Stimulated activated CD8-positive, alpha-beta memory T cell treated with anti-CD3 and anti-CD28 coated beads, Interleukin-15, amount 100 ng/mL, for 1 hour (primary cell): ENCODE results near the gene IBTK.
"Not testable (repeated sequence)": the region's sequence is repeated elsewhere in the genome, so short reads cannot be mapped to it uniquely, and the experiment has no call there.

Experiments
- DNase-seq: peaks from one replicate; pipeline ENCODE4 v3.0.0-alpha.2; 2020; ENCODE audit warnings: low read depth

IBTK gene

DNA sequence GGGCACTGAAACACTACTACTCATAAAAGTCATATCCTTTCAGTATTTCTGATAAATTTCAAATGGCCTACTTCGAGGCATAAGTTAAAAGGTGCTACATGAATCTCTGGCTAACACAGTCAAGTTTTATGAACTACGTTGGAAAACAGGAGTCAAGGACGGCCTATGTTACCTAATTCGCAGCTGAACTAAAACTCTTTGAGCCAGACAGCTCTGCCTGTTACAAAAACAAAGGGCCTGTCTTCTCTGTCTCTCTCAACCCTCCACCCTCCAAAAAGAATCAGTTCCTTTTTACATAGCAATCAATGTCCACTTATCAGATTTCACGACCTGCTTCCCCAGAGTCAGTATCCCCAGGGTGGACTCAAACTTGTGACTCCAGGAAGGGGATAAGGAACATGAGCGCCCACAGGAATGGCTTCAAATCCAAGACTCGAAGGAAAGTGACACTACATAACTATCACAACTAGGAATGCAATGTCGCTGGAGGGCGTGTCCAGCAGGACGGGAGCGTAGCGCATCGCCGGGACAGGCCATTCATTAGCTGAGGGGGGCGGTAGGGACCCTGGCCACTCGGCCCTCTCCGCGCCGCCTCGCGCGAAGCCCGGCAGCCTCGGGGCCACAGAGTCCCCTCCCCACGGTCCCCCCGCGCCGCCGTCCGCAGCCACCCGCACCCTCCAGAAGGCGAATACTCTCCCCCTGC, 591 bp downstream of the IBTK start:
- DNase-seq, result peak; percentile 10

DNA sequence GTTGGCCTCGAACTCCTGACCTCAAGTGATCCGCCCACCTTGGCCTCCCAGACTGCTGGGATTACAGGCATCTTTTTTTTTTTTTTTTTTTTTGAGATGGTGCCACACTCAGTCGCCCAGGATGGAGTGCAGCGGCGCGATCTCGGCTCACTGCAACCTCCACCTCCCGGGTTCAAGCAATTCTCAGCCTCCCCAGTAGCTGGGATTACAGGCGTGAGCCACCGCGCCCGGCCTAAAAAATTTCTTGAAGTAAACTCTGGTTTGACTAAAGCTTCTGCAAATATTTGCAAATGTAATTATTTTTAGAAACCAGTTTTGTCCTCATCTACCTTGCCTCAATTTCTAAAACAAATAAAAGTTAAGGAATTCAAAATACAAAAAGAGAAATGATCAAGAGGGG, 1.2 kb downstream of the IBTK start:
- no peak for DNase-seq

DNA sequence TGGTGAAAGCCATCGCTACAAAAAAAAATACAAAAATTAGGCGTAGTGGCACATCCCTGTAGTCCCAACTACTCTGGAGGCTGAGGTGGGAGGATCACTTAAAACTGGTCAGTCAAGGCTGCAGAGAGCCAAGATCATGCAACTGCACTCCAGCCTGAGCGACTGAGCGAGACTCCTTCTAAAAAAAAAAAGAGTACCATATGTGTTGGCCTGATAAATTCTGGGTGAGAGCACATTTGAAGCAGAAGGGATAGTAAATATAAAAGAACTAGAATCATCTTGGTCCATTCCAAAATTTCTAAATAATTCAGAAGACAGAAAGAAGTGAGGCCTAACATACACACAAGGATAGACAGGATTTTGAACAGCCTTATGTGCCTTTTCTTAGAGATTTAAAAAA, 2.2 kb downstream of the IBTK start:
- DNase-seq, result no peak

DNA sequence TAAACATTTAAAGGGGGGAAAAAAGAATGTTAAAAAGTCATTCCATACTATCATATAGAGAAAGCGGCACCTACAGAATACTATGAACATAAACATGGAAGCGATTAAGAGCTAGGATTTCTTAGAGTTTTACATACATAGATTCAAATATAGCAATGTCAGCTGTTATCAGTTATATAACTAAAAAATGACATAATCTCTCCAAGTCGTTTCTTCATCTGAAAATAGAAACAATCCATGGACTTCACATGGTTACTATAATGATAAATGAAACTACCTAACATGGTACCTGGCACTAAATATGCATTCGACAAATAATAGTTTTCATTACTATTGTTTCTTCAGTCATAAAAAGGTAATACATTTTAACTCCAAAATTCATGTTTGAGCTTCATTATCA, 3.7 kb downstream of the IBTK start:
- no peak for DNase-seq

DNA sequence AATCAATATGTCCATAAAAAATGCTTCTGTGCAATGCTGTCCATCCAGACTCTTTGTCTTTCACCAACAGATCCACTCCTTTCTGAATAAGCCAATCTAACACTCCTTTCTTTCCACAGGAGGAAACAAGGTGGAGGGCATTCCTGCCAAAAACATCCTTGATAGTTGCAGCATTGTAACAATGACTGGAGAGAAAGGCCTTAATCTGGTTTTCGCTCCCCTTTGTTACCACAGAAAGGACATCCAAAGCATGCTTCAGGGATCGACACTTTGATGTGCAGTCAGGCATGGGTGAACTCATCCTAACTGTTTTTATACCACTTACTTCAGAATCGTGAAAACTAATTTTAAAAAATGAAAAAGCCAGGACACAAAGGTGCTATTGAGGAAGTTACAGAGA, 7.4 kb downstream of the IBTK start:
- DNase-seq, result no peak

DNA sequence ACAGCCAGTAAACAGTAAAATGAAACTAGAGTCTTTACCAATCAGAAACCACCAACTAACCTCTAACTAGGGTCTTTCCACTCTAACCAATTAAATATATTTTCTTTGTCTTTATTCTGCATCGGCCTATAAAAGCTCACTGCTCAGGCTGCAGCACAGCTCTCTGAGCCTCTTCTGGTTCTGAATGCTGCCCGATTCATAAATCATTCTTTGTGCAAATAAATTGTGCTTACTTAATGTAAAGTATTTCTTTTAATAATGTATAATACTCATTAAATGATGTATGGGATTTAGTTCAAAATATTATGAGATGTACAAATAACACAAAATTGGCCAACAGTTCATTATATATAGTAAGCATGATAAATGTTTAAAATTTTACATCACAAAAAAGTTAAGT, 7.9 kb downstream of the IBTK start:
- DNase-seq, result no peak

DNA sequence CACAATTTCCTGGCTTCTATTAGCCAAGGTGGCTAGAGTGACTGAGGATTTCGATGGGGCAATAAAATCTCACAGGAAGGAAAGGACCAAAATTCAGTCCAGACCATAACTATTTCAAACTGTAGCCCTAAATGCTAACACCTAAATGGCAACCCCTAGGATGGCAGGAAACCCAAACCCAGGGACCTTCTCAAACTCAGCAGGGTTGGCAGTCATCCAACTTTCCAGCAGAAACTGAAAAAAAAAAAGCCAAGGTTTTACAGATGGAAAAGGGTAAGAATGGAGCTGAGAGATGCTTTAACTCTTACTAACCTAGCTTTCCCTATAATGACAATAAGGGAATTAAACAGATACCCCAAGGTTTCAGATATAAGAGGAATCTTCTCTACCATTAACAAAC, 10.5 kb downstream of the IBTK start:
- no peak for DNase-seq

DNA sequence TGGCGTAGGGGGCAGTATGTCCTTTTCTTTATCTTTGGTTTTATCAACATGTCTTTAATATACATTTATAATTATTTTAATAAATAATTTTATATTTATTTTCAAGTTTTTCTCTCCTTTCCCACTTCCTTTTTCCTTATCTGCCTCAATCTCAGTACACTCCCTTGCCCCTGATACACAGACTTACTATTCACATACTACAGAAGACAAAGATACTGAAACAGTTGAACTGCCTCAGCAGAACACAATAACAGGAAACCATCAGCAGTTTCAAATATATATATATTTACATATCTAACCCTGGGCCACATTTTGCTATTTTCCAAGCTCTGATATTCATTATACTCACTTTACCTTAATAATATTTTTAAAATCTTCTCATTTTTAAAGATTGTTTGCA, 19.8 kb downstream of the IBTK start:
- DNase-seq, result no peak

DNA sequence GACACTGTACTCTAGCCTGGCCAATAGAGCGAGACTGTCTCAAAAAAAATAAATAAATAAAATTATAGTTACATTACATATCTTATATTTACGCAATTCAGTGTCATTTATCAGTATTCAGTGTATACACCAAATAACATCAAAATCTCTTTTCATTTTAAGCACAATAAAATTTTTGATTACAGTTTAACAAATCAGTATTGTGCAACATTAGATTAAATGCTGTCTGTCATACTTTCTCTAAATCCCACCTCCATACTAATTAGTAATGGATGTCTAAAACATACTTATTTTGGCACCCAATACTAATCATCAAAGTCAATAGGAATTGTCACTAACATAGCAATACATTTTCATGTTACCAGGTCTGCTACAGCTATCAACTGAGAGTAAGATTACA, 27.4 kb downstream of the IBTK start:
- DNase-seq, result no peak

DNA sequence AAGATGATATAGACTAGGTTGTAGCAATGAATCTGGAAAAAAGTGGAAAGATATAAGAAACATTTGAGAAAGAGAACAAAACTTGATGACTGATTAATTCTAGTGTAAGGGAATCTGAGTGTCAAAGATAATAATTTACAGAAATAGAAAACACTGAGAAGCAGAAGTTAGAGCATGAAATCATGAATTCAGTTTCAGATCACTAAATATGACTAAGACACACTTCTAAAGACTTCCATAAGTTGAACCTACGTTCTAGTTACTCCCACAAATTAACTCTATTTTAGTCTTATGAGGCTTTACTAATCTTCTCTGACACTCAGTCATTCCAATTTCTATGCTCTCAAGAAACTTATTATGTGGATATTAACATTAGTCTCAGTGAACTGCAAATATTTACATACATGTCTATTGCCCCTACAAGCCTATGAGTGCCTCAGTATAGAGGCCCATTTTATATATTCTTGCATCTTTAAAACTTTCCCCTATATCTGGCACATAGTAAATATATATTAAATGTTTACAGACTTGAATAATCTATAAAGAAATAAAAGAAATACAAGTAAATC, 30.4 kb downstream of the IBTK start:
- DNase-seq, result no peak

DNA sequence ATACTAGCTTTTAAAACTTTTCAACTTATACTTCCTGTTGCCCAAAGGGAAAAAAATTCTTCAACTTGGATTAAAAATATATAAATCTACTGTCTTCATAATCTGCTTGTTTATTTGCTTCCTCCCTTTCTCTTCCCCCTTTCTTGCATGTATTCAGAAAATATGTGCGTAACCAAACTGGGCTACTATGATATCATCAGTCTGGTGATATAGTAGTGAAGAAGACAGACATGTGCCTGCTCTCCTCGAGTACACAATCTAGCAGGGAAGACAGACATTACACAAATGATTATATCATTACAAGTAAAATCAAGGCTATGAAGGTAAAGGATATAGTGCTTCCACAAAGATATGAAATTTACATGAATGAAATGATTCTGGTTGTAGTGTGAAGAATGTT, 31.0 kb downstream of the IBTK start:
- no peak for DNase-seq

DNA sequence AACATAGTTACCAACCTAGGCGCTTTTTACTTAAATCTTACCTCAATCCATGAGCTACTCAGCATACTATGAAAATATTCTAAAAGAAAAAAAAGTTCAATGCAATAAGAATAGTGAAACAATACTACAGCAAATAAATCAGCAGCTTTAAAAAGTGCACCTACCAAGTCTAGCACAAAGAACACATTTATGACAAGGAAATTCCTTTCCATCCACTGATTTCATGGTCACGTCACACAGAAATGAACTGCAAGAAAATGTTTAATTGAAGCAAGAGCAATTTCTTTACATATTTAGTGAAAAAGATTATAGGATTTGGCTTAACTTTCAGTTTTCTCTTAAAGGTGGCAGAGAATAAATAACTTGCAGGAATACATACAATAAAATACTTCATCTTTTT, 36.2 kb downstream of the IBTK start:
- DNase-seq, result no peak

DNA sequence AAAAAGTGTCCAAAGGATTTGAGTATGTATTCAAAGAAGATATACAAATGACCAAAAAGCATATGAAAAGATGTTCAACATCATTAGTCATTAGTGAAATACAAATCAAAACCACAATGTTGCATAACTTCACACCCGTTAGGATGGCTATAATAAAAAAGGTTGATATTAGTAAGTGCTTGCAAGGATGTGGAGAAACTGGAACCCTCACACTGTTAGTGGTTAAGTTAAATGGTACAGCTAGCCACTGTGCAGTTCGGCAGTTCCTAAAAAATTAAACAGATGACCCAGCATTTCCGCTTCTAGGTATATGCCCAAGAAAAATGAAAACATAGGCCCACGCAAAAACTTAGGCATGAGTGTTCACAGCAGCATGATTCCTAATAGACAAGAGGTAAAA, 38.6 kb downstream of the IBTK start:
- DNase-seq, result no peak

DNA sequence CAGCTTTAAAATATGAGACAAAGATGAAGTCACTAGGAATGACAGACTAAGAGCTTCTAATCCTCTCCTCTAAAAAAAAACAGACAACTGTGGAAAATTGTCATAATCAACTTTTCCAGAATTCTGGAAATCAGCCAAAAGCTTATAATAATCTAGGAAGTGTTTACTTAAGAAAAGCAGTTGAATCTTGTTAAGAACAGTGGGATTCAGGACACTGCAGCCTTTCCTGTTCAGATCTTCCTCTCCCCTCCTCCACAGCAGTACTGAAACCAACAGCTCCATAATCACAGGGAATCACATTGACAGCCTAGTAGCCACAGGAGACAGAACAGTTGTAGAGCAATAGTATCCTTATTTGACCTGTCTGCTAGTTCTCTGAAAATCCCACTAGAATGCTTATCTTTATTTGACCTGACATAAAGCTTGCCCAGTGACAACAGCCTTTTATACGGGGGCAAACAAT, 41.6 kb downstream of the IBTK start:
- DNase-seq, result no peak

DNA sequence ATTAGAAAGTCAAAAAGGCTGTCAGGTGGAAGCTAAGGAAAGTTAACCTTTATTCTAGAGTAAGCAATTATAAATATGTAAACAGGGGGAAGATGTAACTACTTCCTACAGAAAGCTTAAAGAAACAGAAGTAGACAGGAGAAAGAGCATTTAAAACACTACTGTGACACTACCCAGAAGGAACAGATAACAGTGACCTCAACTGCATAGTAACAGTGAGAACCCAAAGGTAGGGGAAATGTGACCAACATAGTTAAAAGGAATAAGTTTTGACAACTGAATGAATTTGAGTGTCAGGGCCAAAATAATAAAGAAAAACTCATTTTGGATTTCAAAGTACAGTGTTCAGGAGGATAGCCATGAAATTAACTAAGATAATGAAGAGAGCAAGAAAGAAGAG, 43.5 kb downstream of the IBTK start:
- DNase-seq, result no peak

DNA sequence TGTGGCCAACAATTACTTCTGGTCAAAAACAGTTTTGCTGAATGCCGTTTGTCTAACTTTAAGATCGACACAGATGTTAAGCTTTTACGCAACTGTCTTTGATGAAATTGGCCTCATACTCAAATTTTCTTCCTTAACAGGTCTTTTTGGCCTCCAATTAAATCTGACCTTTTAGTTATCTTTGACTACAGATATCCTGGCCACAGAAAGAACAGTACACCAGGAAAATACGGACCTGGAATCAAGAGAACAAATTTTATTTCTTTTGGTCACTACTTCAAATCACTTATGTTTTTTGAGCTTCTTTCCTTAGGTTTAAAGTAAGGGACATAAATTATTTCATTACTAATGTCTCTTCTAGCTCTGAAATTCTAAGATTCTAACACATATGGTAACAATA, 49.8 kb downstream of the IBTK start:
- no peak for DNase-seq

DNA sequence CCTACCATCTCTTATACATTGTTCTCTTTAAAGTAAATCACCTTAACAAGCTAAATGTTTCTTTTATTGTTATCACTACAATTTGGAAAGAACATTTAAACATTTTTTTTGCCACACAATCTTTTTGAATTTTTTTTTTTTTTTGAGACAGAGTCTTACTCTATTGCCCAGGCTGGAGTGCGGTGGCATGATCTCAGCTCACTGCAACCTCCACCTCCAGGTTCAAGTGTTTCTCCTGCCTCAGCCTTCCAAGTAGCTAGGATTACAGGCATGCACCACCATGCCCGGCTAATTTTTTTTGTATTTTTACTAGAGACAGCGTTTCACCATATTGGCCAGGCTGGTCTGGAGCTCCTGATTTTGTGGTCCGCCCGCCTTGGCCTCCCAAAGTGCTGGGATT, 50.3 kb downstream of the IBTK start:
- DNase-seq, result not testable (repeated sequence)

DNA sequence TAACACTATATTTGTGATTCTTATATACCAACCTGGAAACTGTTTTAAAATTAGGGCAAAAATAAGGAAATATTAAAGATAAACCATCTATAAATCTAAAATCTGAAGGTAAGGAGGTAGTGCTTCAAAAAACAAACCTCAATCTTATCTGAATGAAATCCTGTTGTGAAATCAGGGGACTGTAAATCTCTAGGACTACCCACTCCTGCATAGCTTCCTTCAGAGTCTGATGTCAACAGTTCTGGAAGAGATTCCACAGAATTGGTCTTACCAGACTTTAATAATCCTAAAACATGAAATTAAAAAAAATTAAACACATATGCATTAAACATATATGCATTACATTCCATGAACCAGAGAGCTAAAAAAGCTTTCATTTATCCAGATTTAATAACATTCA, 51.4 kb downstream of the IBTK start:
- DNase-seq, result no peak

DNA sequence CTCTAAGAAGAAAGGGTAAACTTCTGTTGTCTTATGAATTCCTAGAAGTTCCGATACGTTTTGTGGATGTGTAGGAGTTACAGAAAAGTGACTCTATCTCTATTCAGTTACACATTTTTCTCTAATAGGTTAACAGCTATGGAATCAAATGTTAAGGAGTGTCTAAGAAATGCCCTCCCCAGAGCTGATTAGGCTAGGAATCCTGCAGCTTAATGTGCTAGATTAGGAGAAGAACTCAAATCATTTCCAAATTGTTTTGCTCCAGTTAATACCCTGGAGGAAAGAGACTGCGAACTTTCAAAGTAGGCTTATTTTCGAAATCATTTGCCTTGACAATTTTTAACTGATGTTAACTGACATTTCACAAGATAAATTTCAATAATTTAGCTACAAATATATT, 51.9 kb downstream of the IBTK start:
- DNase-seq, result no peak

DNA sequence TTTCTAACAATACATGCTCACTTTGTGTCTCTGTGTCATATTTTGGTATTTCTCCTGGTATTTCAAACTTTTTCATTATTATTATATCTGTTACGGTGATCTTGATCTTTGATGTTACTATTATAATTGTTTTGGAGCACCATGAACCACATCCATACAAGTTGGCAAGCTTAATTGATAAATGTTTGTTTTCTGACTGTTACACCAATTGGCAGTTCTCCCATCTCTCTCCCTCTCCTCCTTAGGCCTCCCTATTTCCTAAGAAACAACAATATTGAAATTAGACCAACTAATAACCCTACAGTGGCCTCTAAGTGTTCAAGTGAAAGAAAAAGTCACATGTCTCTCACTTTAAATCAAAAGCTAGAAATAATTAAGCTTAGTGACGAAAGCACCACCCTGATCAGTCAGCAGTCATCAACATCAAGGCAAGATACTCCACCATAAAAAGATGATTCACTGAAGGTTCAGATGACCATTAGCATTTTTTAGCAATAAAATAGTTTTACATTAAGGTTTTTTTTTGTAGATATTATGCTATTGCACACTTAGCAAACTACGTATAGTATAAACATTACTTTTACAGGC, 61.5 kb downstream of the IBTK start:
- DNase-seq, result no peak

DNA sequence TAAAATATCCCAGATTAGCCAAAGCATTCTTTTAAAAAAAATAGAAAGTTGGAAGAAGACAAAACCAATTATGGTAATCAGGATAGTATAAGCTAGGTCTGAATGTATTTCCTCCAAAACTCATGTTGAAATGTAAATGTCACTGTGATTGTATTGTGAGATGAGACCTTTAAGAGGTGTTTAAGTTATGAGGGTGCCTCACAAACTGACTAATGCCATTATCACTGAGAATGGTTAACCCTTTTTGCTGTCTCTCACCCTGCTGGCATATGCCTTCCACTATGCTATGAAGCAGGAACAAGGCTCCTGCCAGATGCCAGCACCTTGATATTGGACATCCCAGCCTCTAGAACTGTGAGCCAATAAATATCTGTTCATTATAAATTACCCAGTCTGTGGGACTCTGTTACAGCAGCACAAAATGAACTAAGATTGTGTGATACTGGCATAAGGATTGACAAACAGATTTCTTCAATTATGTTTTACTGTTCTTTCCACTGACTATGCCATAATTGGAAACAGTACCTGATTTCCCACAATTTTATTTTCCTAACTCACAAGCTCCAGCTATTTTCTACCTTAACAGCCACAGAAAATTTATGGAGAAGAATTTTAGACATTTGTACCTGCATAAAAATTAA, 63.8 kb downstream of the IBTK start:
- no peak for DNase-seq

DNA sequence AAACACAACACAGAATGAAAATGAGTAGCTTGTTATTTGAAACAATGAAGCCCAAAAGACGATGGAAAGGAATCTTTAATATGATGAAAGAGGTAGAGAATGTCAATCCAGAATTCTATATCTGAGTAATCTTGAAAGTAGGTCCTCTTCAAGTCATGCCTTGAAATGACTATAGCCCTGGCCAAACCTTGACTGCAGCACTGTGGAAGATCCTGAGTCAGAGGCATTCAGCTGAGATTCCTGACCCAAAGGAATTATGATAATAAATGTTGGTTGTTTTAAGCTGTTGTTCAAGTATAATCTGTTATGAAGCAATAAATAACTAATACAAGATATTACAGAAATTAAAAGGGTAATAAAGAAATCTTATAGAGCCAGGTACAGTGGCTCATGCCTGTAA, 64.8 kb downstream of the IBTK start:
- no peak for DNase-seq

DNA sequence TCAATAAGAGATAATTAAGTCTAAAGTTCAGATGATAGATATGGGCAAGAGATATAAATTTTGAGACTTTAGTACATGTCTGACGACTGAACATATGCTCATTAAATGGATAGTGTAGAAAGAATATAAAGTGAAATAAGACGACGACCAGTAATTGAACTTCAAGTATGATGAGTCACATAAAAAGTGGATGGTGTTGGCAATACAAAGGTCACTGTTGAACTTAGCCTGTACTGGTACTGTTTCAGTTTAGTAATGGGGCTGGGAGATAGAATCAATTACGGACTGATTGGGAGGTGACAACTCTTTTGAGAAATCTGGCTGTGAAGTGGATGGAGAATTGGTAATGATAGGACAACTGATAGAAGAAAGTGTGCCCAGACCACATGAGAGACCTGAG, 68.1 kb downstream of the IBTK start:
- no peak for DNase-seq

DNA sequence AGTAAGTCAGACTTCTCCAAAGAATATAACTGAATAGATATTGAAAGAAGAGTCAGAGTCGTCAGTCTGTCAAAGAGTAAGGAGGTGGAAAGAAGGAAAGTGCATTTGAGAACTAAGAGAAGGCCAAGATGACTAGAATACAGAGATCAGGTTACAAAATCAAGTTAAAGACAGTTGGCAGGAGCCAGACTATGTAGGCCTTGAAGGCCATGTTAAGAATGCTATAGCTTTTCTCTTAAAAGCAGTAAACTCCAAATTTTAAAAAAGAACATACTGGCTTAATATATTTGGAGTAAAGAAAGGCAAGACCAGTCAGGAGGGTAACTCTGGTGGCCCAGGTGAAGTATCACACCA, 68.8 kb downstream of the IBTK start:
- DNase-seq, result no peak
